Activated CD4-positive, alpha-beta T cell treated with anti-CD3 and anti-CD28 coated beads for 36 hours (primary cell): ENCODE data around the gene CIDEC. TPM values are rescaled to one million over a fixed set of nuclear protein-coding genes. Genes with fewer than 3 reads are reported as not detected.
"Not testable (repeated sequence)": the region's sequence is repeated elsewhere in the genome, so short reads cannot be mapped to it uniquely, and the experiment has no call there.

ENCODE experiments used
- ATAC-seq: fragments of 200-7000 bp; cut with Tn5 transposase; one replicate; pipeline ENCODE4 v1.10.0; 2021; ENCODE audit warnings: mild to moderate bottlenecking, moderate library complexity
- CTCF ChIA-PET: fragments of 350-600 bp; sonication (Branson Sonifier 250); formaldehyde crosslinking; loops from one replicate; lab custom pipeline; 2021; ENCODE audit warnings: antibody characterized with exemption; lab: Charles Lee
- POLR2A ChIA-PET: fragments of 350-600 bp; sonication (Branson Sonifier 250); formaldehyde crosslinking; loops from one replicate; lab custom pipeline; 2021; ENCODE audit warnings: antibody characterized with exemption, inconsistent platforms; lab: Charles Lee
- DNase-seq: peaks from one replicate; pipeline ENCODE4 v3.0.0-alpha.2; 2020
- H3K27ac Mint-ChIP-seq: one replicate; pipeline ENCODE4 v1.8.0; 2021; ENCODE audit warnings: mixed read lengths
- H3K27me3 Mint-ChIP-seq: one replicate; pipeline ENCODE4 v1.8.0; 2021; ENCODE audit warnings: mixed read lengths
- H3K36me3 Mint-ChIP-seq: one replicate; pipeline ENCODE4 v1.8.0; 2021; ENCODE audit warnings: low read depth, mixed read lengths
- H3K4me1 Mint-ChIP-seq: one replicate; pipeline ENCODE4 v1.8.0; 2021; ENCODE audit warnings: mixed read lengths
- H3K4me3 Mint-ChIP-seq: one replicate; pipeline ENCODE4 v1.8.0; 2021; ENCODE audit warnings: mild to moderate bottlenecking, moderate library complexity, mixed read lengths
- H3K9me3 Mint-ChIP-seq: one replicate; pipeline ENCODE4 v1.8.0; 2021; ENCODE audit warnings: low read depth, mixed read lengths
- intact Hi-C, 2 experiments: fragments of 100-400 bp; cut with DNase I in 1 of 2; cut with micrococcal nuclease in 1 of 2; formaldehyde crosslinking; loops; one replicate each; pipeline versions ENCODE4 v1.14.2 to v1.15.1; 2022 to 2024; cut with DNase I, micrococcal nuclease
- total RNA-seq, 2 experiments: library from RNA; stranded (reverse); gene quantifications; one replicate each; pipeline ENCODE4 v1.2.3, GENCODE V29; 2021

Gene CIDEC
- total RNA-seq, 2 experiments from 2014 or later, result not detected

DNA sequence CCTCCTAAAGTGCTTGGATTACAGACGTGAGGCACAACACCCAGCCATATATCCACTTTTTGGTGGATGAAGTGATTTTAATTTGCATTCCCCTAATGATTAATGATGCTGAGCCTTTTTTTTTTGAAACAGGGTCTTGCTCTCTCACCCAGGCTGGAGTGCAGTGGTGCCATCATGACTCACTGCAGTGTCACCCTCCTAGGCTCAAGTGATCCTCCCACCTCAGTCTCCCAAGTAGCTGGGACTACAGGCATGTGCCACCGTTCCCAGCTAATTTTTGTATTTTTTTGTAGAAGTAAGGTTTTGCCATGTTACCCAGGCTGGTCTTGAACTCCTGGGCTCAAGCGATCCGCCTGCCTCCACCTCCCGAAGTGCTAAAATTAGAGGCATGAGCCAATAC lies 8.0 kb downstream of the CIDEC start:
- H3K27me3 Mint-ChIP-seq, DNase-seq, H3K4me3 Mint-ChIP-seq, intact Hi-C loops, POLR2A ChIA-PET, H3K36me3 Mint-ChIP-seq, H3K27ac Mint-ChIP-seq, H3K4me1 Mint-ChIP-seq, ATAC-seq, H3K9me3 Mint-ChIP-seq: not testable (repeated sequence)
- CTCF ChIA-PET, result interaction anchor here (1.0 to 1.5 kb wide), 2 partner anchors 21 to 23 kb away, joined by 3 read pairs; no protein-coding TSS in a partner anchor

DNA sequence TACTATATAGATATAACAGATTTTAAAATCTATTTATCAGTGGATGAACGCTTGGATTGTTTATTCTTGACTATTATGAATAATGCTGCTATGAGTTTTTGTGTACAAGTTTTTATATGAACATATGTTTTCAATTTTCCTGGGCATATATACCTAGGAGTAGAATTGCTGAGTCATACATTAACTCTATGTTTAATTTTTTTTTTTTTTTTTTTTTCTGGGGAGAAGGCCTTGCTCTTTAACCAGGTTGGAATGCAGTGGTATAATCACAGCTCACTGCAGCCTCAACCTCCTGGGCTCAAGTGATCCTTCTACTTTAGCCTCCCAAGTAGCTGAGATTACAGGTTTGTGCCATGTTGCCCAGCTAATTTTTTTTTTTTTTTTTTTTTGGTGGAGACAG lies 9.1 kb downstream of the CIDEC start:
- CTCF ChIA-PET, result interaction anchor here (0.6 to 1.5 kb wide), 3 partner anchors 16 to 57 kb away, joined by 3 to 4 read pairs (median 4); no protein-coding TSS in a partner anchor
- DNase-seq, result no peak
- Mint-ChIP-seq H3K4me3 (no peak overlapping the region), H3K4me1 (no peaks in the 10 kb centered on the region), H3K27me3 (no peaks in the 10 kb centered on the region), H3K9me3 (no peaks in the 10 kb centered on the region), H3K36me3 (no peaks in the 10 kb centered on the region), H3K27ac (no peak overlapping the region)
- ATAC-seq, result no peak
- POLR2A ChIA-PET, result no interaction called here
- intact Hi-C loops, result no loop called here

GRCh38 chr3:9869955-9870354 lies 10.1 kb downstream of the CIDEC start:
- Mint-ChIP-seq H3K4me1 (no peaks in the 10 kb centered on the region), H3K9me3 (no peaks in the 10 kb centered on the region), H3K27me3 (no peaks in the 10 kb centered on the region), H3K27ac (no peak overlapping the region), H3K4me3 (no peak overlapping the region), H3K36me3 (no peaks in the 10 kb centered on the region)
- ChIA-PET CTCF (no interaction called here), POLR2A (no interaction called here)
- DNase-seq (no peak), ATAC-seq (no peak)
- intact Hi-C loops, result no loop called here

DNA sequence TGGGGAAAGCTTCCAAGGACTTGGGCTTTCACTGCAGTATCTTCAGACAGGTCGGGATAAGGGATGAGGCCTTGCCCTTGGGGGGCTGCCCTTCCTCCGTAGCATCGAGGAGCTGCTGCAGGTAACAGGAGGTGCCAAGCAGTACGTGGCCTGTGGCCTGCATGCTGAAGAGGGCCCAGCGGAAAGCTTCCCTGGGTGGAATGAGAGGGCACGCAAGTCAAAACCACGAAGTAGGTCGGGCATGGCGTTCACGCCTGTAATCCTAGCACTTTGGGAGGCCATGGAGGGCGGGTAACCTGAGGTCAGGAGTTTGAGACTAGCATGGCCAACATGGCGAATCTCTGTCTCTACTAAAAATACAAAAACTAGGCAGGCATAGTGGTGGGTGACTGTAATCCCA lies 12.9 kb downstream of the CIDEC start:
- ChIA-PET CTCF (no interaction called here), POLR2A (no interaction called here)
- intact Hi-C loops, result no loop called here
- DNase-seq (no peak), ATAC-seq (no peak)
- Mint-ChIP-seq H3K36me3 (no peaks in the 10 kb centered on the region), H3K4me3 (no peak overlapping the region), H3K27ac (no peak overlapping the region), H3K4me1 (no peaks in the 10 kb centered on the region), H3K27me3 (peaks cover 3% of the 10 kb centered on the region), H3K9me3 (no peaks in the 10 kb centered on the region)

GRCh38 chr3:9866639-9867038 lies 13.4 kb downstream of the CIDEC start:
- CTCF ChIA-PET, result interaction anchor here (0.8 kb wide), 1 partner anchor 10 kb away, joined by 3 read pairs; no protein-coding TSS in a partner anchor
- H3K27ac Mint-ChIP-seq, result no peak overlapping the region
- H3K36me3 Mint-ChIP-seq, result no peaks in the 10 kb centered on the region
- intact Hi-C loops, result no loop called here
- POLR2A ChIA-PET, result no interaction called here
- H3K4me3 Mint-ChIP-seq, result no peak overlapping the region
- ATAC-seq, result no peak
- H3K9me3 Mint-ChIP-seq, result no peaks in the 10 kb centered on the region
- H3K4me1 Mint-ChIP-seq, result no peaks in the 10 kb centered on the region
- peaks cover 6% of the 10 kb centered on the region for H3K27me3 Mint-ChIP-seq
- no peak for DNase-seq

- ATAC-seq, H3K36me3 Mint-ChIP-seq, intact Hi-C loops, H3K27ac Mint-ChIP-seq, DNase-seq, H3K4me3 Mint-ChIP-seq, H3K27me3 Mint-ChIP-seq, H3K9me3 Mint-ChIP-seq, H3K4me1 Mint-ChIP-seq: not testable (repeated sequence)
- ChIA-PET CTCF (interaction anchor here (0.6 to 1.1 kb wide), 3 partner anchors 12 to 855 kb away, joined by 3 to 4 read pairs (median 3); no protein-coding TSS in a partner anchor), POLR2A (interaction anchor here (0.6 kb wide), 1 partner anchor 15 kb away, joined by 3 read pairs; the partner anchor contains the start of gene CIDEC)
These were observed 14.9 kb downstream of the CIDEC start for GRCh38 chr3:9865125-9865637.

- H3K36me3 Mint-ChIP-seq, result no peaks in the 10 kb centered on the region
- ATAC-seq, result no peak
- H3K27me3 Mint-ChIP-seq, result peaks cover 6% of the 10 kb centered on the region
- H3K4me1 Mint-ChIP-seq, result no peaks in the 10 kb centered on the region
- no peaks in the 10 kb centered on the region for H3K9me3 Mint-ChIP-seq
- no peak overlapping the region for H3K27ac Mint-ChIP-seq
- POLR2A ChIA-PET, result no interaction called here
- no peak for DNase-seq
- H3K4me3 Mint-ChIP-seq, result no peak overlapping the region
- intact Hi-C loops, result no loop called here
- CTCF ChIA-PET, result interaction anchor here (0.8 kb wide), 1 partner anchor 11 kb away, joined by 3 read pairs; no protein-coding TSS in a partner anchor
These were observed 15.7 kb downstream of the CIDEC start for GRCh38 chr3:9864200-9864927.

DNA sequence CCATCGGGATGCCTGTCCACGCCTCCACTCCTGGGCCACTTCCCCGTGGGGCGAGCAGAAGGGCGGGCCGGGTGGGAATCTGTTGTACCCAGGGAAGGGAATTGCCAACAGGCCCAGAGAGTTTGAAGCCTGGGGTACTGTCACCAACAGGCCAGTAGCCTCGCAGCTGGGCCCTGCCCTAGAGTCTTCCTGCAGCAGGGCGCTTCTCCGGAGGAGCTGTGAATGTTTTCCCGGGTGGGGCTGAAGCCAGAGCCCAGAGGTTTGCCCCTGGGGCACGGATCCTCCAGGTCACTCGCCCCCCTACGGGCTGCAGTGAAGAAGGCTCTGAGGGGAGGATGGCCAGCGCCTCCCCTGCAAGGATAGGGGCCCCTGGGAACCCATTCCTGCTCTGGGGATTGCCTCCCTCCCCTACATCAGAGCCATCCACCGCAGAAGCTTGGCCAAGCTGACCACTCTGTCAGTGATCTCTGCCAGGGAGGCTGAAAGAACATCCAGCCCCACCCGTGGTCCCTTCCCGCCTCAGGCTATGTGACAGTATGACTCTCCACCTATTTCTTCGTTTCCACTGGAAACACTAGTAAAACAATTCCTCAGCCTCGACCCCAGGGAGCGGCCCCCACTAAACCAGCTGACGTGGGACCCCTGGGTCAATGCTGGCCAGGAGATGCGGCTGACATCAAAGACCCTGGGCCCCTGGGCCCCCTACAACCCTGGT lies 16.8 kb downstream of the CIDEC start:
- DNase-seq, result no peak
- Mint-ChIP-seq H3K9me3 (no peaks in the 10 kb centered on the region), H3K27ac (no peak overlapping the region), H3K27me3 (peaks cover 6% of the 10 kb centered on the region), H3K4me3 (no peak overlapping the region), H3K4me1 (no peaks in the 10 kb centered on the region), H3K36me3 (no peaks in the 10 kb centered on the region)
- ChIA-PET POLR2A (interaction anchor here (0.5 kb wide), 2 partner anchors 42 to 443 kb away, joined by 4 to 6 read pairs; no protein-coding TSS in a partner anchor), CTCF (no interaction called here)
- intact Hi-C loops, result no loop called here
- no peak for ATAC-seq

GRCh38 chr3:9862391-9863057 lies 17.5 kb downstream of the CIDEC start:
- no peaks in the 10 kb centered on the region for H3K9me3 Mint-ChIP-seq
- ChIA-PET POLR2A (no interaction called here), CTCF (no interaction called here)
- intact Hi-C loops, result no loop called here
- DNase-seq, result peak; percentile 55
- ATAC-seq, result peak; percentile 72
- no peak overlapping the region for H3K27ac Mint-ChIP-seq
- no peaks in the 10 kb centered on the region for H3K4me1 Mint-ChIP-seq
- H3K36me3 Mint-ChIP-seq, result no peaks in the 10 kb centered on the region
- no peak overlapping the region for H3K4me3 Mint-ChIP-seq
- H3K27me3 Mint-ChIP-seq, result peaks cover 6% of the 10 kb centered on the region

GRCh38 chr3:9861626-9862130 lies 18.4 kb downstream of the CIDEC start:
- POLR2A ChIA-PET, result no interaction called here
- DNase-seq, result no peak
- H3K4me1 Mint-ChIP-seq, result no peaks in the 10 kb centered on the region
- H3K9me3 Mint-ChIP-seq, result no peaks in the 10 kb centered on the region
- peaks cover 6% of the 10 kb centered on the region for H3K27me3 Mint-ChIP-seq
- H3K4me3 Mint-ChIP-seq, result no peak overlapping the region
- intact Hi-C loops, result no loop called here
- H3K36me3 Mint-ChIP-seq, result no peaks in the 10 kb centered on the region
- CTCF ChIA-PET, result interaction anchor here (1.1 kb wide), 1 partner anchor 13 kb away, joined by 3 read pairs; no protein-coding TSS in a partner anchor
- no peak overlapping the region for H3K27ac Mint-ChIP-seq
- ATAC-seq, result no peak

DNA sequence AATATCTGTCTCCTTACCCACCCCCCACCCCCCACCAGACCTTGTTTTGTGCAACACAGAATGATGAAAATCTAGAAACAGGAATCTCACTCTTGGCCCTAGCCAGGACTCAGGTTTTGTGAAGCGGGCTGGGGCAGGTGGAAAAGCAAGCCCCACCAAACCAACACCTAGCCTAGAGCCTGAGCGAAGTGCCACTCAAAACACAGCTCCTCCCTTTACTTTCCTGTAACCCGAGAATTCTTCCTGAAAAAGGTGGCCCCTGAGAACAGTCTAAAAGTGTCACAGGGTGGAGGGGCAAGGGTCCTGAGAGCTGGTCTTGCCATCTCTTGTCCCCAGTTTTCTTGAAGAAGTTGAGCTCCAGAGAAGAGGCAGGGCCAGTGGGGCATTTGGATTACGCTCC lies 18.9 kb downstream of the CIDEC start:
- H3K4me3 Mint-ChIP-seq, result no peak overlapping the region
- ATAC-seq, result no peak
- CTCF ChIA-PET, result interaction anchor here (1.1 kb wide), 1 partner anchor 13 kb away, joined by 3 read pairs; no protein-coding TSS in a partner anchor

More for the DNA sequence above, 18.9 kb downstream of the CIDEC start:
- Mint-ChIP-seq H3K9me3 (no peaks in the 10 kb centered on the region), H3K27me3 (peaks cover 6% of the 10 kb centered on the region), H3K4me1 (no peaks in the 10 kb centered on the region), H3K27ac (no peak overlapping the region), H3K36me3 (no peaks in the 10 kb centered on the region)
- no peak for DNase-seq
- intact Hi-C loops, result no loop called here
- POLR2A ChIA-PET, result no interaction called here
